Peyer's patch (tissue), 4 donors: ENCODE measurements around the gene ZBTB38. TPM values are rescaled to one million over a fixed set of nuclear protein-coding genes. Genes with fewer than 3 reads are reported as not detected.

ENCODE experiments used
- DNase-seq, 3 donors: peaks; one replicate each; pipeline ENCODE4 v3.0.0-alpha.2; 2017 to 2019
- H3K27ac ChIP-seq, 4 donors: fragments of 200-600 bp; sonication (generic); one replicate each; pipeline ENCODE4 v1.5.1; 2016 to 2019
- H3K27me3 ChIP-seq, 2 donors: fragments of 200-600 bp; sonication (generic); one replicate each; pipeline ENCODE4 v1.5.1; 2019
- H3K36me3 ChIP-seq, 3 donors: fragments of 200-600 bp; sonication (generic); one replicate each; pipeline ENCODE4 v1.5.1; 2016 to 2019
- H3K4me1 ChIP-seq, 4 donors: fragments of 200-600 bp; sonication (generic); one replicate each; pipeline ENCODE4 v1.5.1; 2016 to 2019
- H3K4me3 ChIP-seq, 4 donors: fragments of 200-600 bp; sonication (generic); 1 replicate in 3 of 4; 2 replicates in 1 of 4; pipeline ENCODE4 v1.5.1; 2016 to 2019; ENCODE audit warnings: mild to moderate bottlenecking in 1 of 4
- H3K9me3 ChIP-seq, 4 donors: fragments of 200-600 bp; sonication (generic); one replicate each; pipeline ENCODE4 v1.5.1; 2016 to 2019; ENCODE audit warnings: mild to moderate bottlenecking in 1 of 4
- CTCF ChIP-seq, 6 experiments: fragments of 450-650 bp in 4 of 6; fragments of 200-600 bp in 2 of 6; sonication (generic) in 1 of 6; IDR thresholded peaks; one replicate each; pipeline ENCODE4 v1.5.1; 2017 to 2019; ENCODE audit warnings: antibody characterized with exemption in 6 of 6, mild to moderate bottlenecking in 3 of 6, moderate library complexity in 1 of 6
- POLR2A ChIP-seq, 2 donors: fragments of 450-650 bp; IDR thresholded peaks; one replicate each; pipeline ENCODE4 v1.5.1; 2017; ENCODE audit warnings: antibody characterized with exemption in 2 of 2, mild to moderate bottlenecking in 2 of 2, moderate library complexity in 2 of 2
- total RNA-seq, 4 donors: library from RNA; depleted of rRNA; stranded (reverse); fragments of >200 nt; gene quantifications; one replicate each; pipeline ENCODE4 v1.1.0, GENCODE V29; 2016

ZBTB38 gene
- total RNA-seq, 4 donors from 2014 or later = 168 to 254 (median 184) TPM

- TF ChIP-seq POLR2A (IDR thresholded peaks at IDR 0.05) = no peak
- TF ChIP-seq CTCF (IDR thresholded peaks at IDR 0.05) = no peak
- no peaks in the 10 kb centered on the region for H3K9me3 ChIP-seq
- no peak overlapping the region for H3K27ac ChIP-seq
- no peak for DNase-seq
- peaks cover 0 to 20% (median 0%) of the 10 kb centered on the region in 3 donors for H3K36me3 ChIP-seq
- H3K4me1 ChIP-seq = no peaks in the 10 kb centered on the region
- H3K27me3 ChIP-seq = no peaks in the 10 kb centered on the region
- H3K4me3 ChIP-seq = no peak overlapping the region
Observed at GRCh38 chr3:141392897-141393734, 24.8 kb downstream of the ZBTB38 start.

DNA sequence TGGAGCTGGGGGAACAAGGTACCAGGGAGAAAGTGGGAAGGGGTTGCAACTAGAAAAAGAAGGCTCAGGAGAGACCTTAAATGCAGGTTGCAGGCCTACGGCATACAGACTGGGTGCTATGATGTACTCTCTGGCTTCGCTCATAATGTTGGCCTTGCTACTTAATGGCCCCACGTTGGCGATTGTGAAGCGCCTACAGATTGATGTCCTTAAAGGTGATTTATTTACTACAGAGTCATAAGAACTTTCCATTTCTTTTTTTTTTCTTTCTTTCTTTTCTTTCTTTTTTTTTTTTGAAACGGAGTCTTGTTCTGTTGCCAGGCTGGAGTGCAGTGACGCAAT lies 25.4 kb downstream of the ZBTB38 start:
- no peak overlapping the region for H3K27ac ChIP-seq

DNA sequence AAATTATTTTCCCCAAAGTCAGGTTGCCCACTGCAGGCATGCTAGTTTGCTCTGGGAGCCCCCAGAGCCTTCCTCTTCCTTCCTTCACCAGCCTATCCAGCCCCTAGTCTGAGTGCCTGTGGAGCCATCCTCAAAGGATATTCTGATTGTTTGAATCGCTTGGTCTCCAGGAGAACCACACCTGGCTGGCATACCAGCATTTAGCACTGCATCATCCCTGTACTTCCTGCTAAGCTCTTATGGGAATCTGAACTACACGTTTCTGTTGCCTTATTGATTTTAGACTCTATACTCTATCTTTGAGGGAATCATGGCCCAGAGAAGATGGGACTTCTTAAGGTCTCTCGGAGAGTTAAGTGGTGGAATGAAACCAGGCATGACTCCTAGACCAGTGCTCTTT lies 26.3 kb downstream of the ZBTB38 start:
- DNase-seq = no peak
- TF ChIP-seq CTCF (IDR thresholded peaks at IDR 0.05) (no peak), POLR2A (IDR thresholded peaks at IDR 0.05) (no peak)
- Histone ChIP-seq H3K9me3 (no peaks in the 10 kb centered on the region), H3K4me1 (peaks cover 0 to 6% (median 0%) of the 10 kb centered on the region in 4 donors), H3K27me3 (no peaks in the 10 kb centered on the region), H3K36me3 (peaks cover 0 to 20% (median 0%) of the 10 kb centered on the region in 3 donors), H3K4me3 (no peak overlapping the region), H3K27ac (no peak overlapping the region)

More for the DNA sequence above, 25.4 kb downstream of the ZBTB38 start:
- H3K4me1 ChIP-seq = no peaks in the 10 kb centered on the region
- no peaks in the 10 kb centered on the region for H3K27me3 ChIP-seq
- no peaks in the 10 kb centered on the region for H3K9me3 ChIP-seq
- peaks cover 0 to 20% (median 0%) of the 10 kb centered on the region in 3 donors for H3K36me3 ChIP-seq
- H3K4me3 ChIP-seq = no peak overlapping the region
- no peak for DNase-seq
- TF ChIP-seq POLR2A (IDR thresholded peaks at IDR 0.05) (no peak), CTCF (IDR thresholded peaks at IDR 0.05) (no peak)

DNA sequence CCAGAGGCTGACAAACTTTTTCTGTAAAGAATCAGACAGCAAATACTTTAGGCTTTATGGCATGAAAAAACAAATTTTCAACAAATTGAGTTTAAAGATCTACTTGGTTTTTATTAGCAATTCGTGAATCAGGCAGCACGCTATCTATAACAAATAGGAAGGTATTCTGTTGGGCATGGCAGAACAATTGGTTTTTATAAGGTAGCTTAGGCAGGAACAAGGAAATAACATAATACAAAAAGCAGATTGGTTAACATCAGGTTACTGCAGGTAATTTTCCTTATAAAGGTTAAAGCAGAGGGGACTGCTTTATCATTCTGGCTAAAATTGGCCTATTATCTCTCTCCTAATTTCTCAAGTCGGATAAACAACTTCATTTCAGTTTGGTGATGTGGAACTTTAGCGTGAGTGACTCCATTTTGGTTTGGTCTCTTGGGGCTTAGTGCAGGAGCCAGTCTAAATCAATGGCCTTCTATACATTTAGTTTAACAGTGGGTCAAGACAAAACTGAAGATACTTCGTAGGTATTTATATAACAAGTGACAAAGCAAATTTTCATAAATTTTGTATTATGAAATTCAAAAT lies 26.8 kb downstream of the ZBTB38 start:
- H3K27ac ChIP-seq = no peak overlapping the region
- no peaks in the 10 kb centered on the region for H3K27me3 ChIP-seq
- DNase-seq = no peak
- no peak overlapping the region for H3K4me3 ChIP-seq
- H3K36me3 ChIP-seq = peaks cover 0 to 20% (median 0%) of the 10 kb centered on the region in 3 donors
- H3K4me1 ChIP-seq = peaks cover 0 to 12% (median under 1%) of the 10 kb centered on the region in 4 donors
- TF ChIP-seq POLR2A (IDR thresholded peaks at IDR 0.05) = no peak
- no peak for TF ChIP-seq CTCF (IDR thresholded peaks at IDR 0.05)
- no peaks in the 10 kb centered on the region for H3K9me3 ChIP-seq

- Histone ChIP-seq H3K9me3 (no peaks in the 10 kb centered on the region), H3K27ac (no peak overlapping the region), H3K4me1 (peaks cover 0 to 22% (median 11%) of the 10 kb centered on the region in 4 donors), H3K4me3 (no peak overlapping the region), H3K27me3 (no peaks in the 10 kb centered on the region), H3K36me3 (peaks cover 0 to 19% (median 0%) of the 10 kb centered on the region in 3 donors)
- DNase-seq = no peak
- no peak for TF ChIP-seq CTCF (IDR thresholded peaks at IDR 0.05)
- no peak for TF ChIP-seq POLR2A (IDR thresholded peaks at IDR 0.05)
Observed at GRCh38 chr3:141397996-141398395, 29.7 kb downstream of the ZBTB38 start.
